Esophagus (tissue), 2 donors: ENCODE results near the gene SLC24A1. TPM values are rescaled to one million over a fixed set of nuclear protein-coding genes. Genes with fewer than 3 reads are reported as not detected.

Source experiments
- H3K27ac ChIP-seq, 2 donors: one replicate each; pipeline ENCODE4 v1.5.1; 2013; ENCODE audit warnings: low read depth in 2 of 2, mild to moderate bottlenecking in 2 of 2, inconsistent platforms in 1 of 2, low read length in 1 of 2, moderate library complexity in 1 of 2
- H3K27me3 ChIP-seq, 2 donors: one replicate each; pipeline ENCODE4 v1.6.1; 2013; ENCODE audit warnings: low read length in 2 of 2, control low read depth in 1 of 2, mild to moderate bottlenecking in 1 of 2; ENCODE audit not compliant: insufficient read depth in 2 of 2, control insufficient read depth in 1 of 2
- H3K36me3 ChIP-seq, 2 donors: one replicate each; pipeline ENCODE4 v1.6.1; 2013; ENCODE audit warnings: low read length in 1 of 2; ENCODE audit not compliant: control insufficient read depth in 2 of 2, insufficient read depth in 2 of 2
- H3K4me1 ChIP-seq, 2 donors: one replicate each; pipeline ENCODE4 v1.6.1; 2013; ENCODE audit warnings: low read length in 1 of 2; ENCODE audit not compliant: control insufficient read depth in 2 of 2, insufficient read depth in 2 of 2
- H3K4me3 ChIP-seq, 2 donors: one replicate each; pipeline ENCODE4 v1.5.1; 2013; ENCODE audit warnings: low read length in 2 of 2, mild to moderate bottlenecking in 2 of 2, low read depth in 1 of 2, moderate library complexity in 1 of 2
- H3K9me3 ChIP-seq, 2 donors: one replicate each; pipeline ENCODE4 v1.6.1; 2013; ENCODE audit warnings: mild to moderate bottlenecking in 2 of 2, low read depth in 1 of 2, low read length in 1 of 2, moderate library complexity in 1 of 2; ENCODE audit not compliant: control insufficient read depth in 2 of 2, insufficient read depth in 1 of 2
- WGBS, 2 donors: extraction: QIAGEN DNeasy Blood & Tissue Kit; methylation state at CpG; one replicate each; pipeline ENCODE4 v1.1.7; 2013; 5-methylcytosine and 5-hydroxymethylcytosine counted together
- polyA plus RNA-seq, 2 donors: library from polyadenylated mRNA; stranded (reverse); fragments of 200-250 nt; gene quantifications; one replicate each; pipeline ENCODE4 v1.2.3, GENCODE V29; 2013
- donor health status: healthy with polysubstance abuse.
- donor health status: Bipolar disorder and iron deficiency.

Gene SLC24A1
- polyA plus RNA-seq, result 1 to 10 TPM; 2.0 to 2.9 TPM

DNA sequence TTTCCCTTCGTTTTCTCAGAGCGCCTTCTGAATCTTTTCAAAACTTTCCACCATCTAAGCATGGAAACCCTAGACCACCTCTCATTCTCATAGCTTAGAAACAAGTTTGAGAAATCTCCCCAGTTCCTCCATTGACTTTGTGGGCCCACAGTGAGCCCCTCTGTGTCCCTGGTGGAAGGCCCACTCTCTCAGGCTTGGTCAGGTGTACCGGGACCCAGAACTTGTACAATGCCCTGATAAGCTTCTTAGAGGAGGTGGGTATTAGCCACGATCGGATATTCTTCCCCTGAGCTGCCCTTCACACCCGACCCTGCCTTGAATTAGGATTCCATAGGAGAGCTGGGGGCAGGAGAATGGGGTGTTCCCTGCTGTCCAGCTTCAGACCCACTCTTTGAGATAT lies at the start of gene SLC24A1:
Gene SLC24A1 (plus strand): TSS at position 301 of the 400 bp plus-strand sequence. CDS start 2,143 bp downstream, outside the sequence.
- WGBS, 2 donors, result 87 to 93% methylated on average over 6 of the region's 6 CpGs
- Histone ChIP-seq H3K4me3 (no peak within 1 kb of the TSS), H3K9me3 (no peaks in the 10 kb centered on the region)

DNA sequence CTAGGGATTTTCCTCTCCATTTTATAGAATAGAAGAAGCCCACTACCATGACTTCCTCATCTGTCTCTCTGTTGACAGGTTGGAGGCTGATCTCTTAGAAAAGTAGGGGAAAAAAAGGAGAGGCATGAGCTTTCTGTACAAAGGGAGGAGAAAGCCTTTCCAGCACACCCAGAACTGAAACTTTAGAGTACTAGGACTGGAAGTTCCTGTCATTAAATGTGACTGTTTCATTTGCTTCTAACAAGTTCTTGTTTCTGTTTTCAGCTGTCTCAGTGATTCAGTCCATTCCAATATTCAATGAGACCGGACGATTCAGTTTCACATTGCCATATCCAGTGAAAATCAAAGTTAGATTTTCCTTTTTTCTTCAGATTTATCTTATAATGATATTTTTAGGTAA lies 49.8 kb upstream of the SLC24A1 start:
- Histone ChIP-seq H3K36me3 (no peaks in the 10 kb centered on the region), H3K4me3 (no peak overlapping the region), H3K9me3 (no peaks in the 10 kb centered on the region), H3K27me3 (no peaks in the 10 kb centered on the region), H3K4me1 (no peaks in the 10 kb centered on the region), H3K27ac (no peak overlapping the region)
- WGBS, 2 donors, result 83 to 89% methylated on average over 2 of the region's 2 CpGs

More for the DNA sequence above, at the start of gene SLC24A1:
- Histone ChIP-seq H3K27me3 (no peaks in the 10 kb centered on the region), H3K36me3 (peaks cover 6 to 7% of the 10 kb centered on the region in 2 donors), H3K27ac (no peak within 1 kb of the TSS), H3K4me1 (no peaks in the 10 kb centered on the region)

DNA sequence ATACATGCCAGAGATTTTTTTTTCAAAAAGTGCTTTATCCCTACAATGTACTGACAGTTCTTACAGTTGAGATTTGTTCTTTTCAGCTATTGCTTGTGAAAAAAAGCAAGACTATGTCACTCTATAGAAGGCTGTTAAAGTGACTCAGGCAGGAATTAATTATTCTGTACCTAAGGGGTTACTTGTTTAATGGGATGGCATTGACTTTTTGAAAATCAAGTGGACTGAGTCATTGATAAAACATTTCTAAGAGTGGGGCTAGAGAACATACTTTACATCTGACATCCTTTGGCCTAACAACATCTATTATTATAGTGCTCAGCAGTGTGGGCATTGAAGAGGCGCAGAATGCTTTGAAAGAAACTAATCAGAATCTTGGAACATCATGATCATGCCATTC lies 45.1 kb upstream of the SLC24A1 start:
- Histone ChIP-seq H3K4me1 (no peaks in the 10 kb centered on the region), H3K27me3 (no peaks in the 10 kb centered on the region), H3K9me3 (no peaks in the 10 kb centered on the region), H3K36me3 (peaks cover 6 to 16% of the 10 kb centered on the region in 2 donors), H3K4me3 (no peak overlapping the region), H3K27ac (no peak overlapping the region)
- WGBS, 2 donors, result 97 to 100% methylated on average over 1 of the region's 1 CpG

GRCh38 chr15:65577129-65577996 lies 44.4 kb upstream of the SLC24A1 start:
- no peaks in the 10 kb centered on the region for H3K4me1 ChIP-seq

DNA sequence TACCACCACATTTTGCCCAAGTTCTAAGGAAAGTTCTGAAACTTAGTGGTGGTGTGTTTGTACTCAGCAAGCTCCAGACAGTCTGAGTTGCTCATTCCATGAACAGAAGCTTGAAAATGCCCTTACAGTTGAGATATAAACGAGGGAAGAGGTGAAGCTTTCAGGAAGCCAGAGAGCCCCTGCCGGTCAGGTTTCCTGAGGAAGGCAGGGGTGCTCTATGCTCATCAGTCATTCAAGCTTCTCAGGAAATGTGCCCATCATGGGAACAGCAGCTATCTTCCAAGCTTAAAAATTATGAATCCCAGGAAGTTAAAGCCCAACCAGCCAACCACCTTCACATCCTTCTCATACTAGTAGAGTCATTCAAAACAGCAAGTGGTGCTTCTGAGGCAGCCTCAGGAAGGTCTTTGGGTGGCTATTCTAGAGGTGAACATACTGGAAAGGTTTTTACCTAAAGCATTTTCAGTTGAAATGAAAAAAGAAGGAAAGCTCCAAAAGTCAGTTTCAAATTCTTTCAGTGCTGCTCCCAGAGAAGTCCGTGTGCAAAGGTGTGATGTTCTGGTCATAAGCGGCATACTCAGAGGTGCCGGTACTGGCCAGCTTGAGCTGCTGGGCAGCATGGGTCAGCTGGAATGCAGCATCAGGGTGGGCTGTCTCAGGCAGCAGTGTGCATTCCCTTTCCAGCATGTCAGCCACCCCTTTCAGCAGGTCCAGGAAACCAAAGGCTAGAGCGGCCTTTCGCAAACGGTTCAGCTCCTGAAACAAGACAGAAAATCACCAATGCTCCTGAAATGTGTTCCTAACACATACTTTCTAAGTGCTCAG lies 42.6 kb upstream of the SLC24A1 start:
- no peaks in the 10 kb centered on the region for H3K27me3 ChIP-seq
- H3K4me3 ChIP-seq, result no peak overlapping the region
- no peaks in the 10 kb centered on the region for H3K9me3 ChIP-seq
- H3K4me1 ChIP-seq, result no peaks in the 10 kb centered on the region
- peaks cover 7 to 16% of the 10 kb centered on the region in 2 donors for H3K36me3 ChIP-seq
- WGBS, 2 donors, result 77 to 82% methylated on average over 8 of the region's 8 CpGs
- no peak overlapping the region for H3K27ac ChIP-seq

More at GRCh38 chr15:65577129-65577996, 44.4 kb upstream of the SLC24A1 start:
- no peak overlapping the region for H3K4me3 ChIP-seq
- H3K36me3 ChIP-seq, result peaks cover 7 to 16% of the 10 kb centered on the region in 2 donors
- no peaks in the 10 kb centered on the region for H3K27me3 ChIP-seq
- no peak overlapping the region for H3K27ac ChIP-seq
- WGBS, 2 donors, result 79% methylated on average over 6 of the region's 6 CpGs
- H3K9me3 ChIP-seq, result no peaks in the 10 kb centered on the region

GRCh38 chr15:65579762-65580161 lies 42.0 kb upstream of the SLC24A1 start:
- H3K4me1 ChIP-seq, result no peaks in the 10 kb centered on the region
- H3K36me3 ChIP-seq, result peaks cover 7 to 18% of the 10 kb centered on the region in 2 donors
- no peak overlapping the region for H3K27ac ChIP-seq
- no peak overlapping the region for H3K4me3 ChIP-seq
- WGBS, 2 donors, result 84 to 86% methylated on average over 3 of the region's 3 CpGs
- no peaks in the 10 kb centered on the region for H3K9me3 ChIP-seq
- H3K27me3 ChIP-seq, result no peaks in the 10 kb centered on the region

DNA sequence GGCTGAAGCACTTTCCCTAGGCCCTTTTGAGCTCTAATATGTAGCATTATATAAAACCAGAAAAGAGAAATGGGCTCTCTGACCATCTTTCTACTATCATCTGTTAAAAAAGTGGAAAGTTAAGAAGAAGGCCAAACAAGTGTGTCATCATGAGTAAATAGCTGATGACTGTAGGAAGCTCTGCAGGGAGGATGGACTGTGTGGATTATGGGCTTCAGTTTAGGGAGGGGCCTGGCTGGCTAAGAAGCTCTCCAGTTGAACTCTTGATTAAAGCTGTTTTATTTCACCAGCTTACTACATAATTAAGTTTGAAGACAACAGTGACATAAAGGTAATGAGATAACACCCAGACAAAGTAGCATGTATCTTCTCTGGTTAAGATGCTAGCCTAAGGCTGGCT lies 41.5 kb upstream of the SLC24A1 start:
- peaks cover 7 to 18% of the 10 kb centered on the region in 2 donors for H3K36me3 ChIP-seq
- no peaks in the 10 kb centered on the region for H3K27me3 ChIP-seq
- no peaks in the 10 kb centered on the region for H3K9me3 ChIP-seq
- no peak overlapping the region for H3K4me3 ChIP-seq
- no peak overlapping the region for H3K27ac ChIP-seq
- H3K4me1 ChIP-seq, result no peaks in the 10 kb centered on the region

DNA sequence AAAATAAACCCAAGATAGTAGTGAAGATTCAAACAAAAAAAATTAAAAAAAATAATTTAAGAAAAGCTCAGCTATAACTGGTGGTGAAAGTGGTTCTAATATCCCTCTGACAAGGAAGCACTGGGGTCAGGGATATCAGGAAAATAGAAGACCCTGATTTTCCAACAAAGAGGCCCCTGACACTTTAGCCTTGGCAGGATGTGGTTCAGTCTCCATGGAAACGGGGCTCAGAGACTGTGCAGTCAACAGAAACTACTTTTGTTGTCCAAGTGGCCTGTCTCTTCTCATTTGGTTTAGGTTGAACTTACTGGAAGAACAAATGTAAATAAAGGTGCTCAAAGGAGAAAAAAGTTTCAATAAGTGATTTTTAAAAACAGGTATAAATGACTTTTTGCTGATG lies 38.0 kb upstream of the SLC24A1 start:
- no peak overlapping the region for H3K4me3 ChIP-seq
- no peaks in the 10 kb centered on the region for H3K4me1 ChIP-seq
- 50 to 67% methylated on average over 1 of the region's 1 CpG for WGBS, 2 donors
- H3K36me3 ChIP-seq, result peaks cover 11 to 15% of the 10 kb centered on the region in 2 donors
- H3K27me3 ChIP-seq, result no peaks in the 10 kb centered on the region
- no peak overlapping the region for H3K27ac ChIP-seq
- no peaks in the 10 kb centered on the region for H3K9me3 ChIP-seq

DNA sequence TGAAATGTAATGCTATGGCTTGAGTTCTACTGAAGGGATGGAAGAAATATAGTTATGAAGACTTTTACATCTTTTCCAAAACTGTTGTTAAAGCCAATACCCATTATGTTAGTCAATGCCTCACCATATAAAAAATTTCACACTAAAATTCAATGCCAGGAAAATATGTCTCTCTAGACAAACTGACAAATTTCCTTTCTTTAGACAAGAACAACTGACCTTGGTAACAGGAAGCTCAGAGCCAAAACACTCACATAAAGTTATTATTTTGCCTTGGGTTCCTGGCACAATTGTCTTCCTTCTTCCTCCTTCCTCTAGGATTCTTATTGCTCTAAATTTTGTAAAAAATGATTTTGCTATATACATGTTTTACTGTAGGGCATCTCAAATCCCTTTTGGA lies 37.5 kb upstream of the SLC24A1 start:
- peaks cover 10% of the 10 kb centered on the region in 2 donors for H3K36me3 ChIP-seq
- H3K4me3 ChIP-seq, result no peak overlapping the region
- H3K4me1 ChIP-seq, result no peaks in the 10 kb centered on the region
- H3K27ac ChIP-seq, result no peak overlapping the region
- H3K27me3 ChIP-seq, result no peaks in the 10 kb centered on the region
- H3K9me3 ChIP-seq, result no peaks in the 10 kb centered on the region
